OCI-LY1 (cell line): ENCODE results near the gene ADAP2.

Experiments
- H2AFZ ChIP-seq: fragments of 200-600 bp; sonication (generic), shearing (Covaris generic); 2 replicates; pipeline ENCODE4 v1.6.0; 2014; ENCODE audit warnings: antibody characterized with exemption, mild to moderate bottlenecking, low read length
- H3F3A ChIP-seq: fragments of 200-600 bp; sonication (generic), shearing (Covaris generic); 2 replicates; pipeline ENCODE4 v1.6.0; 2014; ENCODE audit warnings: mild to moderate bottlenecking, antibody characterized with exemption, low read length, moderate library complexity; ENCODE audit not compliant: insufficient read depth
- H3K27ac ChIP-seq: fragments of 200-600 bp; sonication (generic); 2 replicates; pipeline ENCODE4 v1.5.1; 2014; ENCODE audit warnings: low read length, mixed run types, mild to moderate bottlenecking, low read depth; ENCODE audit not compliant: poor library complexity, severe bottlenecking
- H3K27me3 ChIP-seq: fragments of 200-600 bp; sonication (generic); 2 replicates; pipeline ENCODE4 v1.6.0; 2014; ENCODE audit warnings: antibody characterized with exemption, mild to moderate bottlenecking, low read length, moderate library complexity; ENCODE audit not compliant: insufficient read depth
- H3K36me3 ChIP-seq: fragments of 200-600 bp; sonication (generic); 2 replicates; pipeline ENCODE4 v1.6.1; 2014; ENCODE audit warnings: mild to moderate bottlenecking, antibody characterized with exemption, low read length, moderate library complexity, mixed read lengths; ENCODE audit not compliant: insufficient read depth
- H3K4me1 ChIP-seq: fragments of 200-600 bp; sonication (generic); 2 replicates; pipeline ENCODE4 v1.5.1; 2014; ENCODE audit warnings: mild to moderate bottlenecking, low read length, moderate library complexity; ENCODE audit not compliant: insufficient read depth, severe bottlenecking
- H3K4me2 ChIP-seq: fragments of 200-600 bp; sonication (generic), shearing (Covaris generic); 2 replicates; pipeline ENCODE4 v1.6.1; 2014; ENCODE audit warnings: low read length
- H3K4me3 ChIP-seq: fragments of 200-600 bp; sonication (generic); 2 replicates; pipeline ENCODE4 v1.5.1; 2014; ENCODE audit warnings: low read length, low read depth, mild to moderate bottlenecking, mixed read lengths; ENCODE audit not compliant: poor library complexity, severe bottlenecking
- H3K79me2 ChIP-seq: fragments of 200-600 bp; shearing (Covaris generic); 2 replicates; pipeline ENCODE4 v1.6.1; 2016; ENCODE audit warnings: mixed run types, low read length, mixed read lengths; ENCODE audit not compliant: insufficient read depth
- H3K9ac ChIP-seq: fragments of 200-600 bp; sonication (generic), shearing (Covaris generic); 2 replicates; pipeline ENCODE4 v1.6.1; 2014; ENCODE audit warnings: mild to moderate bottlenecking, low read length, mixed read lengths
- H3K9me2 ChIP-seq: fragments of 200-600 bp; sonication (generic), shearing (Covaris generic); 2 replicates; pipeline ENCODE4 v1.6.1; 2014; ENCODE audit warnings: low read depth, mild to moderate bottlenecking, low read length, mixed read lengths
- H3K9me3 ChIP-seq: fragments of 200-600 bp; shearing (Covaris generic); 2 replicates; pipeline ENCODE4 v1.6.1; 2014; ENCODE audit warnings: low read length, mixed read lengths
- H4K20me1 ChIP-seq: fragments of 200-600 bp; sonication (generic), shearing (Covaris generic); 2 replicates; pipeline ENCODE4 v1.6.0; 2016; ENCODE audit warnings: mild to moderate bottlenecking, low read length; ENCODE audit not compliant: insufficient read depth
- CTCF ChIP-seq: fragments of 200-600 bp; sonication (generic), shearing (Covaris generic); IDR thresholded peaks from 2 replicates; pipeline ENCODE4 v1.5.1; 2017; ENCODE audit warnings: mild to moderate bottlenecking, antibody characterized with exemption, low read length, moderate library complexity, mixed read lengths
- EZH2 ChIP-seq: fragments of 200-600 bp; sonication (generic), shearing (Covaris generic); IDR thresholded peaks from 2 replicates; pipeline ENCODE4 v1.8.0; 2017; ENCODE audit warnings: borderline replicate concordance, mixed run types, mild to moderate bottlenecking, antibody characterized with exemption, low read length, moderate library complexity, mixed read lengths

The ADAP2 gene

DNA sequence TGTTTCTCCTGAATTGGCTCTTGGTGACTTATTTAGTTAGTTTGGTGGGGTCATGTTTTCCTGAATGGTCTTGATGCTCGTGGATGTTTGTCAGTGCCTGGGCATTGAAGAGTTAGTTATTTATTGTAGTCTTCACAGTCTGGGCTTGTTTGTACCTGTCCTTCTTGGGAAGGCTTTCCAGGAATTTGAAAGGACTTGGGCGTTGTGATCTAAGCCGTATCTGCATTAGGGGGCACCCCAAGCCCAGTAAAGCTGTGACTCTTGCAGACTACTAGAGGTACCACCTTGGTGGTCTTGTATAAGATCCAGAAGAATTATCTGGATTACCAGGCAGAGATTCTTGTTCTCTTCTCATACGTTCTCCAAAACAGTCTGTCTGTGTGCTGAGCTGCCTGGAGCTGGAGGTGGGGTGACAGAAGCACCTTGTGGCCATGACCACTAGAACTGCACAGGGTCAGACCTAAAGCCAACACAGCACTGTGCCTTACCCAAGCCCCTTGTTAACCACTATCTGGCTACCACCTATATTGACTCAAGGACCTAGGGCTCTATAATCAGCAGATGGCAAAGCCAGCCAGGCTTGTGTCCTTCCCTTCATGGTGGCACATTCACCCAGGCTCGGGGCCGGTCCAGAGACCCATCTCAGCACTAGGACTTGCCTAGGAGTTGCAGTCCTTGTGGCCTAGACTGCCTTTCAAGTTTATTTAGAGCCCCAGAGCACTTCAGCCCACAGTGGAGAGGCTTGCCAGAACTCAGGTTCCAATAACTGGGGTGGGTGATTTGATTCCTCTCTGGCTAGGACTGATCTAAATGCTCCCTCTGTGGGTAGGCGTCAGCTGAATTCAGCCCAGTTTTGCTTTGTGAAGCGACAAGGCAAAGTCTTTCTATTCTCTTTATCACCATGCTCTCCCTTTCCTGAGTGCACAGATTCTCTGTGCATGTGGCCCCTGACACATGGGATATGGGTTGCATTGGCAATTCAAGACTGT lies 60.1 kb downstream of the ADAP2 start:
- H2AFZ ChIP-seq = no peak overlapping the region
- H3K9ac ChIP-seq = no peak overlapping the region
- no peak for TF ChIP-seq CTCF
- no peak for TF ChIP-seq EZH2
- no peaks in the 10 kb centered on the region for H3F3A ChIP-seq
- no peaks in the 10 kb centered on the region for H3K9me3 ChIP-seq
- no peak overlapping the region for H3K4me3 ChIP-seq
- no peaks in the 10 kb centered on the region for H4K20me1 ChIP-seq
- no peak overlapping the region for H3K27ac ChIP-seq
- no peak overlapping the region for H3K4me2 ChIP-seq
- H3K36me3 ChIP-seq = peaks cover 26% of the 10 kb centered on the region; the same call in 1 of the 2 replicates
- no peaks in the 10 kb centered on the region for H3K27me3 ChIP-seq
- H3K79me2 ChIP-seq = peaks cover 12% of the 10 kb centered on the region
- no peaks in the 10 kb centered on the region for H3K9me2 ChIP-seq
- H3K4me1 ChIP-seq = no peaks in the 10 kb centered on the region

- Histone ChIP-seq H3F3A (no peaks in the 10 kb centered on the region), H3K9ac (no peak overlapping the region), H3K79me2 (peaks cover 8% of the 10 kb centered on the region; the same call in 1 of the 2 replicates), H3K4me3 (no peak overlapping the region), H3K9me2 (no peaks in the 10 kb centered on the region), H3K27me3 (no peaks in the 10 kb centered on the region), H4K20me1 (no peaks in the 10 kb centered on the region), H3K4me1 (no peaks in the 10 kb centered on the region), H2AFZ (no peak overlapping the region), H3K27ac (no peak overlapping the region), H3K9me3 (no peaks in the 10 kb centered on the region), H3K4me2 (no peak overlapping the region), H3K36me3 (peaks cover 35% of the 10 kb centered on the region; the same call in 1 of the 2 replicates)
- no peak for TF ChIP-seq EZH2
These were observed 61.1 kb downstream of the ADAP2 start for GRCh38 chr17:30982855-30983254.

- Histone ChIP-seq H3K9me3 (no peaks in the 10 kb centered on the region), H3K4me3 (no peak overlapping the region), H3K4me2 (no peak overlapping the region), H2AFZ (no peak overlapping the region), H4K20me1 (no peaks in the 10 kb centered on the region), H3K27ac (no peak overlapping the region), H3K4me1 (no peaks in the 10 kb centered on the region), H3K36me3 (peaks cover 65% of the 10 kb centered on the region), H3K79me2 (no peaks in the 10 kb centered on the region), H3F3A (no peaks in the 10 kb centered on the region), H3K27me3 (no peaks in the 10 kb centered on the region), H3K9me2 (no peaks in the 10 kb centered on the region), H3K9ac (no peak overlapping the region)
- TF ChIP-seq CTCF (no peak), EZH2 (no peak)
These were observed 68.7 kb downstream of the ADAP2 start for GRCh38 chr17:30990458-30990857.
